ENCODE data around the gene C1QTNF8.

C1QTNF8 gene

GRCh38 chr16:1075546-1075945, 20.5 kb downstream of the C1QTNF8 start:
- DNase-seq: no peak

- no peak for DNase-seq
Measured at GRCh38 chr16:1074379-1074649, 21.7 kb downstream of the C1QTNF8 start.

- no peak for DNase-seq
Measured at GRCh38 chr16:1073566-1074378, 22.3 kb downstream of the C1QTNF8 start.

GRCh38 chr16:1073262-1073558, 22.8 kb downstream of the C1QTNF8 start:
- DNase-seq: no peak

- DNase-seq: no peak
Measured at GRCh38 chr16:1072526-1073261, 23.4 kb downstream of the C1QTNF8 start, which contains the start of gene SSTR5. Gene SSTR5, plus strand, starts transcription at chr16:1072747. Its CDS starts 6,122 bp downstream, at chr16:1078869.

GRCh38 chr16:1071561-1072225, 24.4 kb downstream of the C1QTNF8 start:
- no peak for DNase-seq

GRCh38 chr16:1070864-1071408, 25.1 kb downstream of the C1QTNF8 start:
- DNase-seq: no peak

GRCh38 chr16:1070084-1070863, 25.8 kb downstream of the C1QTNF8 start:
- DNase-seq: no peak

GRCh38 chr16:1069154-1069553, 26.9 kb downstream of the C1QTNF8 start:
- DNase-seq: no peak

GRCh38 chr16:1068451-1068850, 27.6 kb downstream of the C1QTNF8 start:
- no peak for DNase-seq

GRCh38 chr16:1067629-1068028, 28.4 kb downstream of the C1QTNF8 start:
- DNase-seq: no peak

- DNase-seq: no peak
Measured at GRCh38 chr16:1066584-1067172, 29.4 kb downstream of the C1QTNF8 start.

- no peak for DNase-seq
Measured at GRCh38 chr16:1065469-1066128, 30.4 kb downstream of the C1QTNF8 start.

GRCh38 chr16:1063728-1064127, 32.3 kb downstream of the C1QTNF8 start:
- no peak for DNase-seq

GRCh38 chr16:1062895-1063294, 33.1 kb downstream of the C1QTNF8 start:
- no peak for DNase-seq

- DNase-seq: no peak
Measured at GRCh38 chr16:1061769-1062505, 34.1 kb downstream of the C1QTNF8 start.

GRCh38 chr16:1060416-1061340, 35.4 kb downstream of the C1QTNF8 start:
- no peak for DNase-seq

GRCh38 chr16:1059310-1059709, 36.7 kb downstream of the C1QTNF8 start:
- DNase-seq: no peak

GRCh38 chr16:1058216-1058615, 37.8 kb downstream of the C1QTNF8 start:
- DNase-seq: no peak
